ENCODE measurements around the gene APOD.

APOD gene

DNA sequence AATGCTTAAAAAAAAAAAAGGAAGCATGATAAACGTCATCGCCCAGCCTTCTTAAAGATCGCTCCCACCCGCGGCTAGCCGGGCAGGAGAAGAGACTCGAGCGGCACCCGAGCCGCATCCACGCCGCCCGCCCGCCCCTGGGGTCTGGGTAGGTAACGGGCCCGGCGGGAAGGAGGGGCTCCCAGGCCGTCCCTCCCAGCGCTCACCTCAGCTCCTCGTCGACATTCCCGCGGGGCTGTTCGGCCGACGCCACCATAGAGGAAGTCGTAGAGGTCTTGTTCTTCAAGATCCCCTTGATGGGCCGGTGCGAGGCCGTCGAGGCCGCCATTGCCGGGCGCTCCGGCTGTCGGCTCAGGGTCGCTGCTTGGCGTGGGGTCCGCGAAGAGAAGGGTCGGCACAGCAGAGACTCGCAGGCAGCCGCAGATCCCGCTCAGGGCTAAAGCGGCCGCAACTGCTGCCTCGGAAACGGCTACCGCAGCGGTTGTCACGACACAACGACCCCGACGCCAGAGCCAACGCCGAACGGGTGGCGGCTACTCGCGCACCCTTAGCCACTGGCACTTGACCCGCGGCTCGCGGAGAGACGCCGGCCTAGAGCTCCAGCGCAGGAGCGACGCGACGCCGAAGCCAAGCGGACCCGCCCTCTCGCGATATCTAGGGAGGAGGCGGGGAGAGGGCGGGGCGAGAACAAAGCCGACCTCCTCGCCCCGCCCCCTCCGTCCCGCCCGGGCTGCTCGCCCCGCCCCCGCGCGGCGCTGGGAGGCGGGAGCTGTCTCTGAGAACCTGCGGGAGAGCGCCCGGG is 40.8 kb downstream of the APOD start, which contains the start of gene PPP1R2:
Gene PPP1R2 (minus strand): TSS at position 628 of the 802 bp plus-strand sequence. CDS start 300 bp downstream, at position 328.
- Mint-ChIP-seq H3K27me3 (ENCODE audit: low read depth) (peaks cover 4% of the 10 kb centered on the region), H3K36me3 (ENCODE audit: low read depth) (peaks cover 5% of the 10 kb centered on the region), H3K4me3 (peak within 1 kb of the TSS; percentile 90 to 95 (median 94)), H3K4me1 (peaks cover 66% of the 10 kb centered on the region), H3K27ac (peak within 1 kb of the TSS; percentile 78 to 96 (median 93)), H3K9me3 (no peaks in the 10 kb centered on the region)
- TF ChIP-seq CTCF (IDR thresholded peaks at IDR 0.05; ENCODE audit: unreplicated experiment in 3 of 3): no peak

DNA sequence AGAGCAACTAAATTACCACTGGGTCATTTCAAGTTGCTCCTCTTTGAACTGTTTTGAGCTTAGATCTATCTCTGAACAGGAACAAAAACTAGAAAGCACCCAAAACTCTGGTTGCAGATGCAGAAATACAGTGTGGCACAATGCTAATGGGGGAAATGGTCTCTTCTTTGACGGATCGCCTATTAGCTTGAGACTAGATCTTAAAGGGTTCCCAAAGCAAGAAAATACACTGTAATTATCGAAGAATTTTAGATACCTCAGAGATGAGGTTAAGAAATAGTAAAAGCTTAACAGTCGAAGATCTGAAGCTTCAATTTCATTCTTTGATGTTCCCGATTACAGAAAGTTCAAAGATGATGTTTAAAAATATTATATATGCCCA is 41.4 kb downstream of the APOD start:
- Mint-ChIP-seq H3K9me3 (no peaks in the 10 kb centered on the region), H3K27me3 (ENCODE audit: low read depth) (peaks cover 4% of the 10 kb centered on the region), H3K4me3 (peak overlapping the region; percentile 90 to 95 (median 94)), H3K4me1 (peaks cover 63% of the 10 kb centered on the region), H3K36me3 (ENCODE audit: low read depth) (peaks cover 5% of the 10 kb centered on the region), H3K27ac (peak overlapping the region; percentile 78 to 93 (median 82))
- no peak for TF ChIP-seq CTCF (IDR thresholded peaks at IDR 0.05; ENCODE audit: unreplicated experiment in 3 of 3)

DNA sequence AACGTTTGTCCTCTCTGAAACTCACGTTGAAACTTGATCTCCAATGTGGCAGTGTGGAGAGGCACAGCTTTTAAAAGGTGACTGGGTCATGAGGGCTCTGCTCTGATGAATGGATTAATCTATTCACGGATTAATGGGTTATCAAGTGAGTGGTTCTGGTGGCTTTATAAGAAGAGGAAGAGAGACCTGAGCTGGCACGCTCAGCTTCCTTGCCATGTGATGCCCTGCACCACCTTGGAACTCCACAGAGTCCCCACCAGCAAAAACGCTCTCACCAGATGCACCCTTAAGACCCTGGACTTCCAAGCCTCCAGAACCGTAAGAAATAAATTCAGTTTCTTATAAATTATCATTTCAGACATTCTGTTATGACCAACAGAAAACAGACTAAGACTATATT is 43.2 kb downstream of the APOD start:
- no peak for TF ChIP-seq CTCF (IDR thresholded peaks at IDR 0.05; ENCODE audit: unreplicated experiment in 3 of 3)
- Mint-ChIP-seq H3K9me3 (no peaks in the 10 kb centered on the region), H3K27ac (no peak overlapping the region), H3K4me3 (peak overlapping the region; percentile 70 to 85 (median 85)), H3K4me1 (peaks cover 48% of the 10 kb centered on the region), H3K27me3 (ENCODE audit: low read depth) (peaks cover 4% of the 10 kb centered on the region), H3K36me3 (ENCODE audit: low read depth) (peaks cover 9% of the 10 kb centered on the region)

- Mint-ChIP-seq H3K4me3 (peak overlapping the region in 1 of 3 experiments; percentile 85), H3K9me3 (no peaks in the 10 kb centered on the region), H3K27ac (no peak overlapping the region), H3K27me3 (ENCODE audit: low read depth) (peaks cover 4% of the 10 kb centered on the region), H3K4me1 (peaks cover 48% of the 10 kb centered on the region), H3K36me3 (ENCODE audit: low read depth) (peaks cover 14% of the 10 kb centered on the region)
- TF ChIP-seq CTCF (IDR thresholded peaks at IDR 0.05; ENCODE audit: unreplicated experiment in 3 of 3): no peak
These were observed 43.7 kb downstream of the APOD start for GRCh38 chr3:195540027-195540426.

DNA sequence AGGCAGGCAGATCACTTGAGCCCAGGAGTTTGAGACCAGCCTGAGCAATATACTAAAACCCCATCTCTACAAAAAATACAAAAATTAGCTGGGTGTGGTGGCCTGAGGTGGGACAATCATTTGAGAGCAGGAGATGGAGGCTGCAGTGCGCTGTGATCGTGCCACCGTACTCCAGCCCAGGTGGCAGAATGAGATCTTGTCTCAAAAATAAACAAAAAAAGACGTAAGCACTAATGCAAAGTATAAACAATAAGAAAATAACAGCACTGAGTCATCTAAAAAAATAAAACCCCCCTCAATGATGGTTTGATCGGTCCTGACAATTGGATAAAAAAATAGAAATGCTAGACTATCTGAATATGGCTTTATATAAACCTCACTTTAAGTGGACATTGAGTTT is 44.3 kb downstream of the APOD start:
- H3K4me3 Mint-ChIP-seq: peak overlapping the region; percentile 29 to 65 (median 39)
- H3K27me3 Mint-ChIP-seq (ENCODE audit: low read depth): peaks cover 2% of the 10 kb centered on the region
- H3K4me1 Mint-ChIP-seq: peaks cover 47% of the 10 kb centered on the region
- no peak for TF ChIP-seq CTCF (IDR thresholded peaks at IDR 0.05; ENCODE audit: unreplicated experiment in 3 of 3)
- H3K36me3 Mint-ChIP-seq (ENCODE audit: low read depth): peaks cover 18% of the 10 kb centered on the region
- H3K27ac Mint-ChIP-seq: no peak overlapping the region
- H3K9me3 Mint-ChIP-seq: no peaks in the 10 kb centered on the region

GRCh38 chr3:195537995-195538394 is 45.7 kb downstream of the APOD start:
- no peak overlapping the region for H3K27ac Mint-ChIP-seq
- no peaks in the 10 kb centered on the region for H3K9me3 Mint-ChIP-seq
- H3K27me3 Mint-ChIP-seq (ENCODE audit: low read depth): no peaks in the 10 kb centered on the region
- H3K4me1 Mint-ChIP-seq: peaks cover 44% of the 10 kb centered on the region
- TF ChIP-seq CTCF (IDR thresholded peaks at IDR 0.05; ENCODE audit: unreplicated experiment in 3 of 3): no peak
- H3K36me3 Mint-ChIP-seq (ENCODE audit: low read depth): peaks cover 23% of the 10 kb centered on the region
- H3K4me3 Mint-ChIP-seq: no peak overlapping the region
